NCI-H2227 (cell line): Measurements from ENCODE around the gene ACADSB.

Source experiments
- DNase-seq: peaks from one replicate; lab custom pipeline; 2025; ENCODE audit not compliant: unreplicated experiment; lab: John Stamatoyannopoulos, UW

Gene ACADSB

GRCh38 chr10:123008355-123009104 lies at the start of gene ACADSB, which contains the start of gene IKZF5:
Gene ACADSB, plus strand, starts transcription at chr10:123009006. Its CDS starts 24 bp downstream, at chr10:123009030.
Gene IKZF5, minus strand, starts transcription at chr10:123008795. Its CDS starts 10,170 bp downstream, at chr10:122998625.
- peak; percentile 95 for DNase-seq

- DNase-seq = no peak
These were observed 46.4 kb upstream of the ACADSB start for GRCh38 chr10:122962405-122962804.

GRCh38 chr10:122966879-122967278 lies 41.9 kb upstream of the ACADSB start:
- DNase-seq = no peak

- no peak for DNase-seq
These were observed 40.1 kb upstream of the ACADSB start for GRCh38 chr10:122968698-122969097.

GRCh38 chr10:122974023-122974422 lies 34.8 kb upstream of the ACADSB start:
- DNase-seq = no peak

- DNase-seq = no peak
These were observed 34.2 kb upstream of the ACADSB start for GRCh38 chr10:122974543-122975064.

GRCh38 chr10:122980209-122981065 lies 28.4 kb upstream of the ACADSB start, which contains the start of gene PSTK:
Gene PSTK, plus strand, starts transcription at chr10:122980401. Its CDS starts 79 bp downstream, at chr10:122980480.
- DNase-seq = peak; percentile 89

GRCh38 chr10:122981066-122981464 lies 27.7 kb upstream of the ACADSB start:
- peak; percentile 32 for DNase-seq

- no peak for DNase-seq
These were observed 24.9 kb upstream of the ACADSB start for GRCh38 chr10:122983898-122984297.

GRCh38 chr10:122984708-122985107 lies 24.1 kb upstream of the ACADSB start:
- no peak for DNase-seq

GRCh38 chr10:122986335-122986734 lies 22.5 kb upstream of the ACADSB start:
- no peak for DNase-seq

GRCh38 chr10:122988501-122988900 lies 20.3 kb upstream of the ACADSB start:
- no peak for DNase-seq

GRCh38 chr10:122990278-122990677 lies 18.5 kb upstream of the ACADSB start:
- no peak for DNase-seq

GRCh38 chr10:122992031-122992585 lies 16.7 kb upstream of the ACADSB start:
- DNase-seq = no peak

GRCh38 chr10:122993797-122994336 lies 14.9 kb upstream of the ACADSB start:
- no peak for DNase-seq

GRCh38 chr10:122995936-122996335 lies 12.9 kb upstream of the ACADSB start:
- DNase-seq = no peak

GRCh38 chr10:122997864-122998263 lies 10.9 kb upstream of the ACADSB start:
- no peak for DNase-seq

GRCh38 chr10:122998360-122998917 lies 10.4 kb upstream of the ACADSB start:
- no peak for DNase-seq

- DNase-seq = no peak
These were observed 9.9 kb upstream of the ACADSB start for GRCh38 chr10:122998934-122999333.

- DNase-seq = no peak
These were observed 9.5 kb upstream of the ACADSB start for GRCh38 chr10:122999347-122999746.

GRCh38 chr10:123000155-123000554 lies 8.7 kb upstream of the ACADSB start:
- DNase-seq = no peak
